Renal cortical epithelial cell (primary cell): ENCODE data around the gene MRPS21. TPM values are rescaled to one million over a fixed set of nuclear protein-coding genes. Genes with fewer than 3 reads are reported as not detected.

Experiments
- total RNA-seq: library from RNA; depleted of rRNA; stranded (reverse); fragments of >200 nt; gene quantifications from 2 replicates; pipeline ENCODE4 v1.2.3, GENCODE V29; 2014

The MRPS21 gene
- total RNA-seq, 1 donor from 2014 or later = 50.2 TPM

Other genes starting within 250 kb of the MRPS21 start
- gene VPS45, start 226.1 kb upstream of the MRPS21 start, total RNA-seq = 35.4 and 46.3 TPM in 2 replicates
- 10.0 and 26.7 TPM in 2 replicates for gene PLEKHO1, start 143.9 kb upstream of the MRPS21 start, total RNA-seq
- gene ANP32E, start 57.7 kb upstream of the MRPS21 start, total RNA-seq = 23.6 and 28.3 TPM in 2 replicates
- not detected in 2 replicates for gene CA14, start 36.1 kb upstream of the MRPS21 start, total RNA-seq
- gene APH1A, start 24.8 kb upstream of the MRPS21 start, total RNA-seq = 70.0 and 126 TPM in 2 replicates
- 1.9 and 2.1 TPM in 2 replicates for gene C1orf54, start 21.1 kb upstream of the MRPS21 start, total RNA-seq
- 2.4 and 3.6 TPM in 2 replicates for gene CIART, start 11.3 kb upstream of the MRPS21 start, total RNA-seq
- gene PRPF3, start 27.7 kb downstream of the MRPS21 start, total RNA-seq = 21.7 and 34.3 TPM in 2 replicates
- gene RPRD2, start 70.3 kb downstream of the MRPS21 start, total RNA-seq = 7.8 and 19.4 TPM in 2 replicates
- gene TARS2, start 193.6 kb downstream of the MRPS21 start, total RNA-seq = 16.0 and 20.5 TPM in 2 replicates
- gene ECM1, start 214.2 kb downstream of the MRPS21 start, total RNA-seq = 0.35 and 0.60 TPM in 2 replicates
- gene FALEC, start 221.9 kb downstream of the MRPS21 start, total RNA-seq = not detected in 2 replicates